ENCODE measurements around the gene YKT6.
"Not testable (repeated sequence)": the region's sequence is repeated elsewhere in the genome, so short reads cannot be mapped to it uniquely, and the experiment has no call there.

The YKT6 gene

DNA sequence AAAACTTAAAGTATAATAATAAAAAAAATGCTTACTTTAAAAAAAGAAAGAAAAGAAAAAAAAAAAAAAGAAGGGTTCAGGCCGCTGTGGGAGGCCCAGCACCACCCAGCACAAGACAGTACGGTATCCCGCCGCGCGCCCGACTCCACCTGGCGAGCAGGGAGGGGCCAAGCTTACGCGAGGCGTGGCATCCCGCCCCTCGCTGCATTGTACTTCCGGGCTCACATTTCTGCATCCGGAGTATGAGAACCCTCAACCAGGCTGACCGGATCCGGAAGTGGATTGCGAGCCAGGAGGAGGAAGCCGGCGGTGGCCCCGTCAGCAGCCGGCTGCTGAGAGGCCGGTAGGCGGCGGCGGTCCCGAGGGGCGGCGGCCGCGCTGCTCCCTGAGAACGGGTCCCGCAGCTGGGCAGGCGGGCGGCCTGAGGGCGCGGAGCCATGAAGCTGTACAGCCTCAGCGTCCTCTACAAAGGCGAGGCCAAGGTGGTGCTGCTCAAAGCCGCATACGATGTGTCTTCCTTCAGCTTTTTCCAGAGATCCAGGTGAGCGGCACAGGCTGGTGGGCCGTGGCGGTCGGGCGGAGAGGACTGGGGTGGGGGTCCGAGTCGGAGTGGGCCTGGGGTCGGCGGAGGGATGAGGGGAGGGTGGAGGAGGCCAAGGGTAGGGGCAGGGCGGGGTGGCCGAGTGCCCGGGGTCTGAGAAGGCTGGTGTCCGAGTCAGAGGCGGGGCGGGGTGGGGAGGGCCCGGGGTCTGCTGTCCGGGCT, at the start of gene YKT6:
Gene YKT6 (plus strand): TSS at position 280 of the 763 bp plus-strand sequence. CDS start 158 bp downstream, at position 438.
- peak; percentile 91 for DNase-seq (ENCODE audit: low read depth, low spot score)

DNA sequence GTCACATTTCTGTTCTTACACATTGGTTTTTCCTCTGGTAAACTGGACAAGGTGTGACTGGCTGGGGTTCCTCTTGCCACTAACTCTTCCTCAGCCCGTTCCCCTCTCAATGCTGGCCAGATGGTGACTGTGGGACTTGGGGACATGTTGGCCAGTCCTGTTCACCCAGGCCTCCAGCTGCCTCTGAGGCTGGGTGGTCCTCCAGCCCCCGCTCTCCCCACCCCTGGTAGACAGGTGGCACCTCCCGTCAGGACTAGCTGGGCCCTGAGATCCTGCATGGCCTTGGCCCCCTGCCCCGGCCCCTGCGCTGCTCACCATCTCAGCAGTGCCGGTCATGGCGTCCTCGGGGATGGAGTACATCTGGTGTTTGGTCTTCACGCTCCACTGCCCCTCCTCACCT, 48.8 kb upstream of the YKT6 start:
- DNase-seq (ENCODE audit: low read depth, low spot score), result no peak

DNA sequence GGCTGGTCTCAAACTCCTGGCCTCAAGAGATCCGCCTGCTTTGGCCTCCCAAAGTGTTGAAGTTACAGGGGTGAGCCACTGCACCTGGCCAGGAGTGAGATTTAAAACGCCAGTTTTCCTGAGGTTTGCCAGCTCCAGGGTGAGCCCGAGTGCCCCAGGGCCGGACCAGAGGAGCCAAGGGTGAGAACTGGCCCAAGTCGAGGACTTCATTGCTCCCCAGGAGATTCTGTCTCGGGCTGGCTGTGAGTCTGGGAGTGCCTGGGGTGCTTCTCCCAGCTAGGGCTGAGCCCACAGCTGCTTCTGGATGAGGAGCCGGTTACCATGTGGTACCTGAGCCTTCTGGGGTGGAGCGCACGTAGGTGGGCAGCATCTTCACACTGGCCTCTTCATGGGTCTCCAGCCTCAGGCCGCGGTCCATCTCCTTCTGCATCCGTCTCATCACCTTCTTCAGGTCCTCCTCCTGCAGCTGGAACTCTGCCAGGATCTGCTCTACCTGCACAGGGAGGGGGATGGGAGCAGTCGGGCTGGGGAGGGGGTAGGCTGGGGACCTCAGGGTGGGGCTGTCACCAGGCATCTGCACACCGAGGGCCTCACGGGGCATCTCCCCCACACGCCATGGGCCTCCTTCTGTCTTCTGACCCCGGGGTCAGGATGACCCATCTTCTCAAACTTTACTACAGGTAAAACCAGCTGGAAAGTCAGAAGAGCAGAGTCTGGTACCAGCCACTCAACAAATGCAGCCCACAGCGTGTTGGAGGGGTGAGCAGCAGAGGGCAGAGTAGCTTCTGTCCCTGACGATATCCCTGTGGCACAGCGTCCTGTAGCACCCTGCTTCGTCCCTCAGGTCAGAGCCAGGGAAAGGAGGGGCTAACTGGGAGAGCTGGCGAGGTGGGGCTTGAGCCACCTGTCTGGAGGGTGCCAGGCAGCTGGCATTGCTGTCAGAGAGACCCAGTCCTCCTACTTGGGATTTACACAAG, 47.5 kb upstream of the YKT6 start:
- DNase-seq (ENCODE audit: low read depth, low spot score), result no peak

DNA sequence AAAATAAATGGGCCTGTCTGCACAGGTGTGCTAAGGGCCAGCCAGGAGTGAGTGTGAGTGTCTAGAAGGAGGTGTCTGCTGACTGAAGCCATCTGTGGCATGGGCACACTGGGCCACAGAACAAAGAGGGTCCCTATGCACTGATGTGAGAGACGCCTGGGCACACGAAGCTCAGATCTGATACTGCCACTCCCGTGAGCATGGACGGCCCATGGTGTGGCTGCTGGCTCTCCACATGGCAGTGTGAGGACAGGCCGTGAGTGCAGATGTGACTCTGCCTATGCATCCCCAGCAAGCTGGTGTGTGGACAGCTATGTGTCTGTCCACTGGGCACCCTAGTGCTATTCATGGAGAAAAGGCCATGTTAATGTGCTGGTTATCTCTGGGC, 46.8 kb upstream of the YKT6 start:
- DNase-seq (ENCODE audit: low read depth, low spot score), result no peak

DNA sequence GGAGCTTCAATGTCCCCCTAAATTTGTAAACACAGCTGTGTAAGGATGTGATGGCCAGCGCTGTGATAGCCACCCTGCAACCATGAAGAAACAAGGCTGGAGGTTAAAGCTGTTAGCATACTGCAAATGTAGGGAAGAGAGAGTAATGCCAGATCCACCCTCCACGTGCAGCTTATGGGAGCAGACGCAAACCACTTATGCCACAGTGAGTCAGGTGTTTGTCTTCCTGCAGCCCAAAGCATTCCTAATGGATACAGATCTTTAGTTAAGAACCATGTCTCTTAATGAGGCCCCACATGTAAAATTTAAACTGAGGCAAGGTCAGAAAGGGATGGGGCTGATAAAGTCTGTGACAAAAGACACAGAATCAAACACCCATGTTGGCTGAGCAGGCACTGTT, 46.1 kb upstream of the YKT6 start:
- DNase-seq (ENCODE audit: low read depth, low spot score), result no peak

DNA sequence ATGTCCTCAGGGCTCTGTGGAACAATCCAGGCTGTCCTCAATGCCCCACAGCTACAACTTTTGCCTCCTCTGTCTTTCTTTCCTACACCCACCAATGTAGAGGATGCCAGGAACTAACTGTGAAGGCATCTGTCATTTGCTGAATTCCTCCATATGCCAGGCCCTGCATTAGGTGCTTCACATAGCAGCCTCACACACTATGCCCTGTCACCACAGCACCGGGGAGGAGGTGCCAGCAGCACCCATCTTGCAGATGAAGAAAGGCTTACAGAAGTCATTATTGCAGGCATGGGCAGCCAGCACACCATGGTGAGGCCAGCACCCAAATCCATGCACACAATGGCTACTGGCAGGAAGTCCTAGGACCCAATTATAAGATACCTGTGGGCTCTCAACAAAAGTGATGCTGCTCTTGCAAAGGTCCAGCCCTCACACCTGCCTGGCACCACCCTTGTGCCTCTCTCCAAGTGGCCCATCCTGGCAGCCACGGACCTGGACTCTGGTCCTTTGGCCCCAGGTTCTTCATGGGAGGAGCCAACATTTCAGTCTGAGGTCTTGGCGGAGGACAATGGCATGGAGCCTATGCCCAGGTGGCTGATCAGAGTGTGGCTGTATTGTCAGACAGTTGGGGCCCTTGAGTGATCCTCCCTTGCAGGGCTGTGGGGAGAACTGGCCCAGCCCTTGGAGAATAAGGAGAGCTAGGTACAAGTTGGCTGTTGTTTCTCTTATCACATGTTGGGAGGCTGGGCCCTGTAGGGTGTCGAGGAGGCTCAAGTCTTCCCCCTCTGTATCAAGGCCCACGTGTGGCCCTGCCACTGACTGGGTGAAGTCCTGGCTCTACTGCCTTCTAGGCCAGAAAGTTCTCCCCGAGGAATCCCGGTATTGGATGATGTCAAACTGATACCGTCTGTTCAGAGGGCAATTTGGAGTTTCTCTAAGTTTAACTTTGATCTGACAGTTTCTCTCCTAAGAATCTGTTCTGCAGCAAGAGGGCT, 45.3 kb upstream of the YKT6 start:
- no peak for DNase-seq (ENCODE audit: low read depth, low spot score)

DNA sequence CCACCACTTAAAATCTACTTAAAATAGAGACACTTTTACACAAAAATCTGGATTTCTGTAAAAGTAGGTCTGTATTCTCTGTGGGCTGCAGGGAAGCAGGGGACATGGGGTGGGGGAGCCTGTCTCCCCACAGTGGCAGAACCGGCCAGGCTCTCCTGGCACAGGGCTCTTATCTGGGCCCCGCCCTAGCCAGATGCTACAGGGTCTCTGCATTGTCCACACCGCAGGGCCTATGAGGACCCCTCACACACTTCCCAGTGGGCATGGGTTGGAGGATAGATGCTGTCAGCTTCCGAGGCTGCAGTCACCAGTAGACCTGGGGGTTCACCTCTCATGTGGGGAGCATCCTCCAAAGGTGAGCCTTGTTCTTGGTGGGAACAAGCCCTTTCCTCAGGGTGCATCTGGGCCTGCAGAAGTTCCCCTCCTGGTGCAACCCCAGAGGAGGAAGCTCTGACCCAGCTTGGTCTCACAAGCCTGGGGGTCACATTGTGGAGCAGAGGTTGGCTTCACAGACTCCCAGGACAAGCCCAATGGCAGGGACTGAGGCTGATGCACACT, 44.2 kb upstream of the YKT6 start:
- no peak for DNase-seq (ENCODE audit: low read depth, low spot score)

DNA sequence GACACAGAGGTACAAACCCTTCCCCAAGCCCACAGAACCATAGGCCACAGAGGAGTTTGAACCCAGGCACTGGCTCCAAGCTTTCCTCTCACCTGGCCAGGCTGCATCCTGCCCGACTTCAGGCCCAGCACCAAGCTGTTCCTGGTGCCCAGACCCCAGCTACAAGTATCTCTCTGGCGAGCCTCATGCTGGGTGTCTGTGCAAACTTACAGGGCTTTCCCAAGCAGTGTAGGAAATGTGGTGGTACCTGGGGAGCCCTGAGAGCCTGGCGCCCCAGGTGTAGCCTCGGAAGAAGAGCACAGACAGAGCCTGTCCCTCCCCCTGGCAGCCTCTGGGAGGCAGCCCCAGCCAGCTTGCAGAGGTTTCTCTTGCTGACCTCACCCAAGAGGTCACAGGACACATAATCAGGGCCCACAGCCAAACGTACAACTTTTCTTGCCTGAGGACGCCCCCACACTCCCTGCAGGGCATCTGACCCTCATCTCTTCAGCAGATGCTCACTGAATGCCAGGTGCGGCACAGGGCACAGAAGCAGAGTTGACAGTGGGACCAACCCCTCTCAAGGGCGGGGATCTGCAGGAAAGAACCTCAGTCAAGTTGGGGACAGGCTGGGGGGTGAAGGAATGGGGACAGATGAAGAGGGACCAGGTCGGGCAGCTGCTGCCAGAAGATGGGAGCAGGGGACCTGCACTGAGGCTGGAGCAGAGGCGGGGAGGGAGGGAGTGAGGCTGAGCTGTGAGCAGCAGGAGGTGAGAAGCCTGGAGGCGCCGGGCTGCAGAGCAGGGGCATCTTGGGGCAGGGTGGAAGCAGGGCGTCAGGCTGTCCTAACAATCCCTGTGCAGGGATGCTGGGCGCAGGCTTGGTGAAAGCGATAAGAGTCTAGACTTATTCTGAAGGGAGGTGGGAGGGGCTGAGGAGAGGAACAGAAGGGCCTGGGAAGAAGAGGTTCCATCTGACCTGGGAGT, 43.4 kb upstream of the YKT6 start:
- no peak for DNase-seq (ENCODE audit: low read depth, low spot score)

DNA sequence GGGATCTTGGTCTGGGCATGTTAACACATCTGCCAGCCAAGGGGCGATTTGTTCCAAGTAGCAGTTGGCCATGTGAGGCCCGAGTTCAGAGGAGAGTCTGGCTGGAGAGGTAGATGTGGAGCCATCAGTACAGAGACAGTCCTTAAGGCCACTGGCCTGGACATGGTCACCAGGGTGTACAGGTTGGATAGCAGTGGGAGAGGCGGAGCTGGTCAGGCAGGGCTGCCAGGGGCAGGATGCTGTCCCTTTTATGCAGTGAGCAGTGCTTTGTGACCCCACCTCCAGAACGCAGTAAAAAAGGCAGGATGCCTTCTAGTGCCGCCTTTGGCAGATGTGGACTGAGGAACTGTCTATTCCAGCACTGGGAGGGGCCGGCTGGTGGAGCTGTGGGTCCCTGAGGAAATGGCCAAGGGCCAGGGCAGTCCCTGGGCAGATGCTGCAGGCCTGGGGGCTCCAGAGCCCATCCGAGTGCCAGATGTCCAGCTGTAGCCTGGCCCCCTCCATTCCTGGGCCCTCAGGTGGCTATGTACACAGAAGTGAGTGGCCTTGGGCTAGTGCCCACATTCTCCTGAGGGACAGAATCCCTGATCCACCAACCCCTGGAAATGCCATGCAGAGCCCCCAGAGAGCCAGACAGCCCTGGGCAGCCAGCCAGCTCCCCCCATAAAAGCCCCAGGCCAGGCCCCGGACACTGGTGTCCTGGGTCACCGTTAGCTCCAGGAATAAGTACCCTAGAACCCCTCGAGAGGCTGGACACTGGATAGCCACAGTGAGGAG, 42.5 kb upstream of the YKT6 start:
- no peak for DNase-seq (ENCODE audit: low read depth, low spot score)

DNA sequence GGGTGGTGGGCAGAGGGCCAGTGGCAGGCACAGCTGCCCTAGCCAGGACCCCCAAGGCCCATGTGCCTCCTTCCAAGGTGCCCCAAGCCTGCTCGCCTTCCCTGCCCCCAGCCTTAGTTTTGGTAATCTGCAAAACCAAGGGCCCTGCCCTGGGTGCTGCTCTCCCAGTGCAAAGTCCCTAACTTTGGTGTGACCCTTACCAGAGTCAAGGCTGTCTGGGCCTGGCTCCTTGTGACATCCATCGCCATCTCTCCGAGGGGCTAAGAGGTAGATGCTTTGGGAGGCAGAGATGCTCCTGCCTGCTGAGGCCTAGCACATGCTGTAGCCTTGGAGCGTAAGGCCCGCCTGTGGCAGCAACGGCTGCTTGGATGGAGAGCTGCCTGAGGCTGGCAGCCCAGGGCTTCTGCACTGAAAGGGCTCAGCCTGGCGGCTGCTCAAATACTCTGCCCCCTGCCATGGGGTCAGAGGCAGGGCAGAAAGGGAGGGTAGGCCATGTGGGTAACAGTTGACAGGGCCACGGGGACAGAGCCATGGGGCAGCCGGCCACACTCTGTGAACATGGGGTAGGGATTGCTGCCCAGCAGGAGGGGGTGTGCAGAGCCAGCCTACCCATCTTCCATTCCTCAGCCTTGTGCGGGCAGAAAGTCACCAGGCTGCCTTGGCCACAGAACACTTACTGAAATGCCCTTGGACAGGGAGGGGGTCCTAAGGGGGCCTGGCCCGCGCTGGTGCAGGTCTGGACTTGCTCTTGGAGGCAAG, 41.7 kb upstream of the YKT6 start:
- DNase-seq (ENCODE audit: low read depth, low spot score), result no peak

DNA sequence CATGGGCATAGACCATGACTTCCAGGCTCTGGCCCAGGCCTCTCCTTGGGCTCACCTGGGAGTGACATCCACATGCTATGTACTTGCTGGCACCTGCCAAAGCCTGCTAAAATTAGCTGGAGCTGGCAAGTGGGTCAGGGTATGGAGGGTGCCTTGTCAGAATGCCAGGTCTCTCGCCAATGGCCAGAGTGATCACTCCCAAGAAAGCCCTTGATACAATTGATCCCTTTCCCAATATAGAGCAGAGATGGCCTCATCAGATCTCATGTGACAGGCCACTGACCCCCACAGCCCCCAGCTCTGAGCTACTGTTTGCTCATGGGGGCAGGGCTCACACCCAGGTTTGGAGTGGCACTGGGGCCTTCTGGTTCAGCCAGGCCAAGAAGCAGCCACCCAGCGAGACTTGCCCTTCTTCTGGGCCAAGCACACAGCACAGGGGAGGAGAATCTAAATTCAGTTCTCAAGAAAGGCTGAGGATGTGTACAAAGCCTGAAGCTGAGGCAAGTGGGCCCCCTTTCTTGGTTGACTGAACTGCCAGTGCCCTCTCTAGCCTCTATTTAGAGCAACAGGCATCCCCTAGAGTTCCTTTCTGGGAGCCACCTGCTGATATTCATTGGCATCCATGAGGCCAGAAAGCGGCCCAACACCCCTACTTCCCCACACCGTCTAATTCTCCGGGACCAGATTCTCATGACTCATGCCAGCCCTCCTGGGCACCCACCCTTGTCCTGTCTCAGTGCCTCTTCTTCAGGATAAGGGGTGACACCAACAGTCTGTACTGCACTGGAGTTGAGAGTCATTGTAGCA, 40.8 kb upstream of the YKT6 start:
- DNase-seq (ENCODE audit: low read depth, low spot score), result no peak

DNA sequence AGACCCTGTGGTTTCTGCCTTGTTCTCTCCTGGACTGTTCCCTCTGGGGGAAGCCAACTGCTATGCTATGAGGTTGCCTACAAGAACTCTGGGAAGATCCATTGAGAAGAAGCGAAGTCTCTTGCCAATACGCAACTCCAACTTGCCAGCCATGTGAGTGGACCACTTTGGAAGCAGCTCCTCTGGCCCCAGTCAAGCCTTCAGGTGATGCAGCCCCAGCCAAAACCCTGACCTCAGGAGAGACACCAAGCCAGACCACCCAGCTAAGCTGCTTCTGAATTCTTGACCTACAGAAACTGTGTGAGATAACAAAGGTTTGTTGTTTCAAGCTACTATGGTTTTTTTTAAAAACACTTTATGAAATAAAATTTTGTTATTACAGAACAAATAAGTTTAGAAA, 39.4 kb upstream of the YKT6 start:
- DNase-seq (ENCODE audit: low read depth, low spot score), result no peak

DNA sequence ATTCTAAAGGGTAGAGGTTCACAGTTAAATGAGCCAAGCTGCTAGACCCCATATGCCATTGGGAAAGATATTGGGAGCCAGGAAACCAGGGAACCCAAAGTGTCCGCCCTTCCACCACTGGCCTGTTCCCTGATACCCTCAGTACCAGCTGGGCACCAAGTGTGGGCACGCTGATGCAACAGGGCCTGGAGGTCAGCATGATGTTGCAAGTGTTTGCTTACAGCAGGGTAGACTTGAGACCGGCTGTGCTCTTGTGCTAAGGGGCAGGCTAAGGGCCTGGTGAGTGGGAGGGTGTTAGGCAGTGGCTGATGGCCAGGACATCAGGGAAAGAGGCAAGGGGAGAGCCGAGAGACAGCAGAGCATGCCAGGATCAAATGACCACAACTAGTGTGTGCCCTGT, 38.6 kb upstream of the YKT6 start:
- DNase-seq (ENCODE audit: low read depth, low spot score), result no peak

DNA sequence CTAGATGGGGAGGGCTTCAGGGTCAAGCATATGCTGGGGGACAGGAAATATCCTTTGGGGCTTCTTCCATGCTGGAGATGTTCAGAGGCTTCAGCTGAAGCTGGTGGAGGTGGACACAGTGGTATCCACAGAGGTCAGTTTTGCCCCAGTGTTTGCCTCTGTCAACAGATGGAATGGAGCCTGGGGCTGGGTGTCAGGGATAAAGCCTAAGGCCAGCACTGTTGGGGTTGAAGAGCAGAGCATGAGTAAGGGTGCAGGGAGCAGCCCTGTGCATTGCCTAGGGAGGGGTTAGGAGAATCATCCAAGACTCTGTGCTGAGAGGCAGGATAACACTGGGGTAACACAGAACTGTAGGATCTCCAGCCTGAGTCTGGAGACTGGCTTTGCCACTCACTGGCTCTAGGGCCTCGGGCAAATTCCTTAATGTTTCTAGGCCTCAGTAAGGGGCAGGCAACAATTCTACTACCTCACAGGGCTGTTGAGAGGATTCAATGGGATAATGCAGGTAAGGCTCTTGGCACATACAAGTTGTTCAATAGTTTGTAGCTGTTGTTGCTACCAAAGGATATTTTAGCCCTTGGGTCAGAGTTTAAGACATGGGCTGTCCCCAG, 37.9 kb upstream of the YKT6 start:
- DNase-seq (ENCODE audit: low read depth, low spot score), result no peak

DNA sequence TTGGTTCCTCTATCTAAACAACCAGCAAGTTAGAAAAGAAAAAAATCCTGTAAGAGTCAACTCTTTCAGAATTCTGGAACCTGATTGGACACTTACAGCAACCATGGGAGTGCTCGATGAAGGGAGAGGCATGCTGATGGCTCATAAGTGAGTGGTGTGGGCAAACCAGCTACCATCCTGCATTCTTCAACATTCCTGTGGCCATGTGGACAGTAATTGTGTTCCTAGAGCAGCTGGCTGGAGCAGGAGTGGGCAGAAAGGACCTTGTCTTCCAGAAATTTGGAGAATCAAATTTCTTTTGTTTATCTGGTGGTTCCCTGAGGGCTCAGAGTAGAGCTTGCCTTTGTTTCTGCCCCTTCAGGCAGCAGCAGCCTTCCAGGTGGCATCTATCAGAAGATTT, 37.2 kb upstream of the YKT6 start:
- no peak for DNase-seq (ENCODE audit: low read depth, low spot score)

DNA sequence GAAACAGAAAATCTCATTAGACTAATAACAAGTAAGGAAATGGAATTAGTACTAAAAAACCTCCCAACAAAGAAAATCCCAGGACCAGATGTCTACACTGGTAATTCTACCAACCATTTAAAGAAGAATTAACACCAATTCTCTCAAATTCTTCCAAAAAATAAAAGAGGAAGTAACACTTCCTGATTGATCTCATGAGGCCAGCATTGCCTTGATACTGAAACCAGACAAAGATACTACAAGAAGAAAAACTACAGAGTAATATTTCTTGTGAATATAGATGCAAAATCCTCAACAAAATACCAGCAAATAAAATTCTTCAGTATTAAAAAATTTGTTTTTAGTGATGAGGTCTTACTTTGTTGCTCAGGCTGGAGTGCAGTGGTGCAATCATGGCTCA, 32.9 kb upstream of the YKT6 start:
- DNase-seq (ENCODE audit: low read depth, low spot score), result no peak

DNA sequence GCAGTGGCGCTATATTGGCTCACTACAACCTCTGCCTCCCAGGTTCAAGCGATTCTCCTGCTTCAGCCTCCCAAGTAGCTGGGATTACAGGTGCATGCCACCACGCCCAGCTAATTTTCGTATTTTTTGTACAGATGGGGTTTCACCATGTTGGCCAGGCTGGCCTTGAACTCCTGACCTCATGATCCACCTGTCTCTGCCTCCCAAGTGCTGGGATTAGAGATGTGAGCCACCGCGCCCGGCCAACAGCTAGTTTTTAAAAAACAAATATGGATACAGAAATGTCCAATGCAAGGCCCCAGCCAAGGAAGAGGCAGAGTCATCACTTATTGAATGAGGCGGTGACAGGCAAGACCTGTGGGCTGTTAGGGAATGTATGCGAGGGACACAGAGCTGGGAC, 28.9 kb upstream of the YKT6 start:
- DNase-seq (ENCODE audit: low read depth, low spot score), result not testable (repeated sequence)
